Activated B cell treated with CpG ODN at 0.5 μM for 24 hours (primary cell): ENCODE data around the gene ZNF354B. TPM values are rescaled to one million over a fixed set of nuclear protein-coding genes. Genes with fewer than 3 reads are reported as not detected.
"Not testable (repeated sequence)": the region's sequence is repeated elsewhere in the genome, so short reads cannot be mapped to it uniquely, and the experiment has no call there.

ENCODE experiments used
- ATAC-seq: fragments of 200-7000 bp; cut with Tn5 transposase; one replicate; pipeline ENCODE4 v1.10.0; 2021; ENCODE audit warnings: low read depth, mild to moderate bottlenecking, moderate library complexity
- CTCF ChIA-PET: fragments of 350-600 bp; sonication (Branson Sonifier 250); formaldehyde crosslinking; loops from one replicate; lab custom pipeline; 2021; ENCODE audit warnings: antibody characterized with exemption; lab: Charles Lee
- POLR2A ChIA-PET: fragments of 350-600 bp; sonication (Branson Sonifier 250); formaldehyde crosslinking; loops from one replicate; lab custom pipeline; 2021; ENCODE audit warnings: antibody characterized with exemption; lab: Charles Lee
- DNase-seq: peaks from one replicate; pipeline ENCODE4 v3.0.0; 2022
- H3K27ac Mint-ChIP-seq: one replicate; pipeline ENCODE4 v1.8.0; 2020; ENCODE audit warnings: mixed read lengths
- H3K27me3 Mint-ChIP-seq: one replicate; pipeline ENCODE4 v1.8.0; 2021; ENCODE audit warnings: mixed read lengths
- H3K36me3 Mint-ChIP-seq: one replicate; pipeline ENCODE4 v1.8.0; 2021; ENCODE audit warnings: low read depth, mixed read lengths
- H3K4me1 Mint-ChIP-seq: one replicate; pipeline ENCODE4 v1.8.0; 2021; ENCODE audit warnings: mixed read lengths
- H3K4me3 Mint-ChIP-seq: one replicate; pipeline ENCODE4 v1.8.0; 2020; ENCODE audit warnings: mild to moderate bottlenecking, mixed read lengths
- H3K9me3 Mint-ChIP-seq: one replicate; pipeline ENCODE4 v1.8.0; 2020; ENCODE audit warnings: mixed read lengths
- CTCF ChIP-seq: fragments of 200-600 bp; IDR thresholded peaks from one replicate; pipeline ENCODE4 v1.8.0; 2022; ENCODE audit warnings: antibody characterized with exemption, mild to moderate bottlenecking
- intact Hi-C: fragments of 100-400 bp; cut with micrococcal nuclease; formaldehyde crosslinking; loops from one replicate; pipeline ENCODE4 v1.15.1; 2024
- total RNA-seq: library from RNA; stranded (reverse); gene quantifications from 2 replicates; pipeline ENCODE4 v1.2.3, GENCODE V29; 2022

ZNF354B gene
- total RNA-seq, 1 donor from 2014 or later, result 20.0 TPM

GRCh38 chr5:178826216-178826615, 33.5 kb upstream of the ZNF354B start:
- DNase-seq (no peak), ATAC-seq (no peak)
- no peaks in the 10 kb centered on the region for H3K4me1 Mint-ChIP-seq
- intact Hi-C loops, result no loop called here
- no peaks in the 10 kb centered on the region for H3K36me3 Mint-ChIP-seq
- H3K4me3 Mint-ChIP-seq, result no peak overlapping the region
- no peak overlapping the region for H3K27ac Mint-ChIP-seq
- H3K9me3 Mint-ChIP-seq, result no peaks in the 10 kb centered on the region
- H3K27me3 Mint-ChIP-seq, result peaks cover 3% of the 10 kb centered on the region
- TF ChIP-seq CTCF, result no peak
- ChIA-PET CTCF (no interaction called here), POLR2A (no interaction called here)

GRCh38 chr5:178827636-178828035, 32.1 kb upstream of the ZNF354B start:
- no peak for ATAC-seq
- Mint-ChIP-seq H3K4me3 (no peak overlapping the region), H3K4me1 (no peaks in the 10 kb centered on the region), H3K36me3 (no peaks in the 10 kb centered on the region), H3K9me3 (no peaks in the 10 kb centered on the region), H3K27ac (no peak overlapping the region), H3K27me3 (peaks cover 7% of the 10 kb centered on the region)
- TF ChIP-seq CTCF, result no peak
- no peak for DNase-seq
- POLR2A ChIA-PET, result no interaction called here
- CTCF ChIA-PET, result no interaction called here
- intact Hi-C loops, result no loop called here

GRCh38 chr5:178831049-178831448, 28.7 kb upstream of the ZNF354B start:
- Mint-ChIP-seq H3K36me3 (no peaks in the 10 kb centered on the region), H3K4me3 (no peak overlapping the region), H3K27ac (no peak overlapping the region), H3K27me3 (peaks cover 4% of the 10 kb centered on the region), H3K9me3 (no peaks in the 10 kb centered on the region), H3K4me1 (no peaks in the 10 kb centered on the region)
- no peak for ATAC-seq
- intact Hi-C loops, result no loop called here
- ChIA-PET POLR2A (no interaction called here), CTCF (no interaction called here)
- no peak for DNase-seq
- TF ChIP-seq CTCF, result no peak

GRCh38 chr5:178832618-178833201, 27.0 kb upstream of the ZNF354B start:
- no peak for TF ChIP-seq CTCF
- no peak overlapping the region for H3K27ac Mint-ChIP-seq
- H3K9me3 Mint-ChIP-seq, result no peaks in the 10 kb centered on the region
- DNase-seq (no peak), ATAC-seq (no peak)
- H3K4me1 Mint-ChIP-seq, result no peaks in the 10 kb centered on the region
- H3K27me3 Mint-ChIP-seq, result peaks cover 4% of the 10 kb centered on the region
- CTCF ChIA-PET, result no interaction called here
- H3K36me3 Mint-ChIP-seq, result no peaks in the 10 kb centered on the region
- POLR2A ChIA-PET, result interaction anchor here (0.8 kb wide), 1 partner anchor 27 kb away, joined by 6 read pairs; the partner anchor contains the start of gene ZNF354B
- intact Hi-C loops, result no loop called here
- no peak overlapping the region for H3K4me3 Mint-ChIP-seq

- ChIA-PET CTCF (no interaction called here), POLR2A (no interaction called here)
- no peaks in the 10 kb centered on the region for H3K36me3 Mint-ChIP-seq
- no peak for TF ChIP-seq CTCF
- peaks cover 4% of the 10 kb centered on the region for H3K27me3 Mint-ChIP-seq
- no peak overlapping the region for H3K27ac Mint-ChIP-seq
- no peak for ATAC-seq
- no peaks in the 10 kb centered on the region for H3K9me3 Mint-ChIP-seq
- H3K4me3 Mint-ChIP-seq, result no peak overlapping the region
- no peak for DNase-seq
- H3K4me1 Mint-ChIP-seq, result no peaks in the 10 kb centered on the region
- intact Hi-C loops, result no loop called here
Measured at GRCh38 chr5:178836628-178837027, 23.1 kb upstream of the ZNF354B start.

- CTCF ChIA-PET, result interaction anchor here (1.4 kb wide), 1 partner anchor 558 kb away, joined by 5 read pairs; no protein-coding TSS in a partner anchor
- DNase-seq, H3K4me1 Mint-ChIP-seq, H3K4me3 Mint-ChIP-seq, intact Hi-C loops, POLR2A ChIA-PET, ATAC-seq, H3K9me3 Mint-ChIP-seq, H3K27me3 Mint-ChIP-seq, H3K36me3 Mint-ChIP-seq, H3K27ac Mint-ChIP-seq: not testable (repeated sequence)
Measured at GRCh38 chr5:178838695-178839318, 20.9 kb upstream of the ZNF354B start.
